ENCODE measurements around the gene GJC2. TPM values are rescaled to one million over a fixed set of nuclear protein-coding genes. Genes with fewer than 3 reads are reported as not detected.

The GJC2 gene
- total and polyA plus RNA-seq, 4 donors, result 10.4 to 20.3 (median 18.1) TPM

DNA sequence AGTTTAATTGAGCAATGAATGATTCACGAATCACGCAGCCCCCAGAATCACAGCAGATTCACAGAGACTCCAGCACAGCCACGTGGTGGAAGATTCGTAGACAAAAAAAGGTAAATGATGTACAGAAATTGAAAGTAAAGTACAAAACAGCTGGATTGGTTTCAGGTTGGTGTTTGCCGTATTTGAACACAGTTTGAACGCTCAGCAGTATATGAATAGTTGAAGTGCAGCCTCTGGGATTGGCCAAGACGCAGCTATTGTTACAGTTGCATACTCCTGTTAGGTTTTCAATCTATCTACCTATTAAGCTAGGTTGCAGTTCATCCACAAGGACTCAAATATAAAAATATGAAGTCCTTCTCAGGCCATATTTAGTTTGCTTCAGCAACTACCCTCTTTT lies 37.6 kb upstream of the GJC2 start:
- Histone ChIP-seq H3K36me3 (ENCODE audit: control insufficient read depth, insufficient read depth, low read length) (peaks cover 9% of the 10 kb centered on the region), H3K4me1 (ENCODE audit: control insufficient read depth, insufficient read depth, low read length) (peaks cover 27% of the 10 kb centered on the region), H3K27me3 (ENCODE audit: control insufficient read depth, insufficient read depth, low read length) (no peaks in the 10 kb centered on the region), H3K4me3 (ENCODE audit: low read depth, low read length) (no peak overlapping the region), H3K27ac (ENCODE audit: low read depth, low read length) (no peak overlapping the region), H3K9me3 (ENCODE audit: control insufficient read depth, insufficient read depth, low read length) (no peaks in the 10 kb centered on the region)
- no peak for DNase-seq (ENCODE audit: low read depth in 4 of 6, low spot score in 6 of 6)
- WGBS (ENCODE audit: insufficient coverage), result 100% methylated on average over 2 of the region's 7 CpGs

- H3K27ac ChIP-seq (ENCODE audit: low read depth, low read length), result no peak overlapping the region
- peaks cover 24% of the 10 kb centered on the region for H3K4me1 ChIP-seq (ENCODE audit: control insufficient read depth, insufficient read depth, low read length)
- no CpG with 5 or more reads among the region's 1 CpG for WGBS (ENCODE audit: insufficient coverage)
- H3K27me3 ChIP-seq (ENCODE audit: control insufficient read depth, insufficient read depth, low read length), result no peaks in the 10 kb centered on the region
- no peaks in the 10 kb centered on the region for H3K9me3 ChIP-seq (ENCODE audit: control insufficient read depth, insufficient read depth, low read length)
- peaks cover 5% of the 10 kb centered on the region for H3K36me3 ChIP-seq (ENCODE audit: control insufficient read depth, insufficient read depth, low read length)
- no peak overlapping the region for H3K4me3 ChIP-seq (ENCODE audit: low read depth, low read length)
- DNase-seq (ENCODE audit: low read depth in 4 of 6, low spot score in 6 of 6), result no peak
Observed at GRCh38 chr1:228112617-228113016, 37.1 kb upstream of the GJC2 start.

DNA sequence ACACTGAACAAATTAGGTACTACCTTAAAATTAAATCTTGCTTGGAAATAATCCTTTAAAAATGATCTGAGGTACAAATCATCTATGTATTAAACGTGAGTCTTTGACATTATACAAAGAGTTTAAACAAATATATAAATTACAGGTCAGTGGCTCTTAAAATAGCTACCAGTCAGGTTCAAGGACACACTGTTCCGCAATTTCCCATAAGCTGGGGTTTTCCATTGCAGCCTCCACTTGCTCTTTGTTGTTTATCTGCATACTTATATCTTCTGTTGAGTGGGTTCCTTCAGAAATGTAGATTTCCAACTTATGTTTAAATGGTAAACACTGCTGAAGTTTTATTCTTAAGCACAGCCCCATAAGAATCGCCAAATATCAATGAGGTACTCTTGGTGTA lies 34.9 kb upstream of the GJC2 start:
- no peaks in the 10 kb centered on the region for H3K9me3 ChIP-seq (ENCODE audit: control insufficient read depth, insufficient read depth, low read length)
- H3K36me3 ChIP-seq (ENCODE audit: control insufficient read depth, insufficient read depth, low read length), result no peaks in the 10 kb centered on the region
- no peaks in the 10 kb centered on the region for H3K27me3 ChIP-seq (ENCODE audit: control insufficient read depth, insufficient read depth, low read length)
- H3K27ac ChIP-seq (ENCODE audit: low read depth, low read length), result no peak overlapping the region
- H3K4me1 ChIP-seq (ENCODE audit: control insufficient read depth, insufficient read depth, low read length), result peaks cover 5% of the 10 kb centered on the region
- no CpG with 5 or more reads among the region's 3 CpGs for WGBS (ENCODE audit: insufficient coverage)
- no peak for DNase-seq (ENCODE audit: low read depth in 4 of 6, low spot score in 6 of 6)
- no peak overlapping the region for H3K4me3 ChIP-seq (ENCODE audit: low read depth, low read length)

GRCh38 chr1:228117335-228117734 lies 32.4 kb upstream of the GJC2 start:
- no peaks in the 10 kb centered on the region for H3K36me3 ChIP-seq (ENCODE audit: control insufficient read depth, insufficient read depth, low read length)
- no peak overlapping the region for H3K27ac ChIP-seq (ENCODE audit: low read depth, low read length)
- H3K27me3 ChIP-seq (ENCODE audit: control insufficient read depth, insufficient read depth, low read length), result no peaks in the 10 kb centered on the region
- no peak overlapping the region for H3K4me3 ChIP-seq (ENCODE audit: low read depth, low read length)
- DNase-seq (ENCODE audit: low read depth in 4 of 6, low spot score in 6 of 6), result no peak
- no peaks in the 10 kb centered on the region for H3K4me1 ChIP-seq (ENCODE audit: control insufficient read depth, insufficient read depth, low read length)
- WGBS (ENCODE audit: insufficient coverage), result no CpG with 5 or more reads among the region's 4 CpGs
- no peaks in the 10 kb centered on the region for H3K9me3 ChIP-seq (ENCODE audit: control insufficient read depth, insufficient read depth, low read length)

DNA sequence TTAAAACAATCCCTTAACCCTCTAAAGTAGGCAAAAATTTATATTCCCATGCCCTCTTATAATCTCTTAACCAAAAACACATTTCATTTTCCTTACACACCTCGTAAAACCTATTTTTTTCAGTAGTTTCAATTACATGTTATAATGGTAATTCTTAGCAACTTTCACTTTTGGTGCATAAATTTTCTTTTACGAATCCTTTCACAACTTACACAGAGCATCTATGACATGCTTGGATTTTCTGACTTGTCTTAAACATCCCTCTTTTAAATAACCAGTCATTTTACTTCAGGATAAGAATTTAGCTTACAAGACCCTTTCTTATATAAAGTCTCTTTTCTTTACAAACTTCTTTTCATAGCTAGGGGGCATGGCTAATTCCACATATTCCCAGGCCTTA lies 31.7 kb upstream of the GJC2 start:
- Histone ChIP-seq H3K27me3 (ENCODE audit: control insufficient read depth, insufficient read depth, low read length) (no peaks in the 10 kb centered on the region), H3K36me3 (ENCODE audit: control insufficient read depth, insufficient read depth, low read length) (no peaks in the 10 kb centered on the region), H3K4me3 (ENCODE audit: low read depth, low read length) (no peak overlapping the region), H3K27ac (ENCODE audit: low read depth, low read length) (no peak overlapping the region), H3K4me1 (ENCODE audit: control insufficient read depth, insufficient read depth, low read length) (no peaks in the 10 kb centered on the region), H3K9me3 (ENCODE audit: control insufficient read depth, insufficient read depth, low read length) (no peaks in the 10 kb centered on the region)
- no CpG with 5 or more reads among the region's 2 CpGs for WGBS (ENCODE audit: insufficient coverage)
- DNase-seq (ENCODE audit: low read depth in 4 of 6, low spot score in 6 of 6), result no peak

DNA sequence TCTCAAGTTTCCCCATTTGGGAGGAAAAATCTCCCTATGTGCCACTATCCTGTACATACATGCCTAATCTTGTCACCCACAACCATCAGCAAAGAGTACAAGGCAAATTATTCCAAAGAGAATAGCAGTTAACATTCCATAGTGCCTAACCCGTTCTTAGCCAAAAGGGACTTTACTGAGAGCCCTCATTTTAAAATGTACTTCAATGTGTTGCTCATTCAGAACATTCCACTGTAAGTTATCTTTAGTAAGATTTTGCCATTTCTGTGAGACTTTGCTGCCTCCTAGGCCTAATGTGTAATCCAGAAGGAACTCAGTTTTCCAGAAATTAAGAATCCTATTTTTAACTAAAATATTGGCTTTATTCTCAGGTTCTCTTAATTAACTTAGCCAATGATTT lies 29.4 kb upstream of the GJC2 start:
- Histone ChIP-seq H3K9me3 (ENCODE audit: control insufficient read depth, insufficient read depth, low read length) (no peaks in the 10 kb centered on the region), H3K36me3 (ENCODE audit: control insufficient read depth, insufficient read depth, low read length) (no peaks in the 10 kb centered on the region), H3K4me1 (ENCODE audit: control insufficient read depth, insufficient read depth, low read length) (no peaks in the 10 kb centered on the region), H3K27me3 (ENCODE audit: control insufficient read depth, insufficient read depth, low read length) (no peaks in the 10 kb centered on the region), H3K27ac (ENCODE audit: low read depth, low read length) (no peak overlapping the region), H3K4me3 (ENCODE audit: low read depth, low read length) (no peak overlapping the region)
- DNase-seq (ENCODE audit: low read depth in 4 of 6, low spot score in 6 of 6), result no peak
- WGBS (ENCODE audit: insufficient coverage), result no CpG with 5 or more reads among the region's 1 CpG

DNA sequence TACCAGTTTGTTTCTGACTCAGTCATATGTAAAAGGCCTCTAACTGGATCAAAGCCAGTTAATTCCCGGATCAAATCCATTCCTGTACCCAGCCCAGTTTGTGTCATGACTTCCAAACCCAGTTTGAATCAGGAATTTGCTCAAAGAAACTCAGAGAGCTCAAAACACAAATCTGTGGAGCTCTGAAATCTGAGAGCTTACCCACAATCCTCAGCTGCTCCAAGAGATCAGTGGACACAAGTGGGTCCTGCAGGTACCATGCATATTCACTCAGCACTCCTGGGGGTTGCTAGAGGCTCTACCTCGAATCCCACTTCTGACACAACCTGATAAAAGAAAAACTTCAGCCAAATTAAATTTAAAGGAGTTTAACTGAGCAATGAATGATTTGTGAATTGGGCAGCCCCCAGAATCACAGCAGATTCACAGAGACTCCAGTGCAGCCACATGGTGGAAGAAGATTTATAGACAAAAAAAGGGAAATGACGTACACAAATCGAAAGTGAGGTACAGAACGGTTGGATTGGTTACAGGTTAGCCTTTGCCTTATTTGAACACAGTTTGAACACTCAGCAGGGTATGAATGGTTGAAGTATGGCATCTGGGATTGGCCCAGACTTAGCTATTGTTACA lies 28.8 kb upstream of the GJC2 start:
- no peak overlapping the region for H3K4me3 ChIP-seq (ENCODE audit: low read depth, low read length)
- H3K27me3 ChIP-seq (ENCODE audit: control insufficient read depth, insufficient read depth, low read length), result no peaks in the 10 kb centered on the region
- no peaks in the 10 kb centered on the region for H3K4me1 ChIP-seq (ENCODE audit: control insufficient read depth, insufficient read depth, low read length)
- no peaks in the 10 kb centered on the region for H3K36me3 ChIP-seq (ENCODE audit: control insufficient read depth, insufficient read depth, low read length)
- no peaks in the 10 kb centered on the region for H3K9me3 ChIP-seq (ENCODE audit: control insufficient read depth, insufficient read depth, low read length)
- DNase-seq (ENCODE audit: low read depth in 4 of 6, low spot score in 6 of 6), result no peak
- 73% methylated on average over 4 of the region's 5 CpGs for WGBS (ENCODE audit: insufficient coverage)
- H3K27ac ChIP-seq (ENCODE audit: low read depth, low read length), result no peak overlapping the region

- H3K27me3 ChIP-seq (ENCODE audit: control insufficient read depth, insufficient read depth, low read length), result no peaks in the 10 kb centered on the region
- H3K36me3 ChIP-seq (ENCODE audit: control insufficient read depth, insufficient read depth, low read length), result no peaks in the 10 kb centered on the region
- no peaks in the 10 kb centered on the region for H3K4me1 ChIP-seq (ENCODE audit: control insufficient read depth, insufficient read depth, low read length)
- no peak for DNase-seq (ENCODE audit: low read depth in 4 of 6, low spot score in 6 of 6)
- WGBS (ENCODE audit: insufficient coverage), result no CpG with 5 or more reads among the region's 1 CpG
- no peaks in the 10 kb centered on the region for H3K9me3 ChIP-seq (ENCODE audit: control insufficient read depth, insufficient read depth, low read length)
- H3K27ac ChIP-seq (ENCODE audit: low read depth, low read length), result no peak overlapping the region
- no peak overlapping the region for H3K4me3 ChIP-seq (ENCODE audit: low read depth, low read length)
Observed at GRCh38 chr1:228122921-228123441, 26.7 kb upstream of the GJC2 start.

GRCh38 chr1:228123505-228123904 lies 26.2 kb upstream of the GJC2 start:
- Histone ChIP-seq H3K27me3 (ENCODE audit: control insufficient read depth, insufficient read depth, low read length) (no peaks in the 10 kb centered on the region), H3K4me3 (ENCODE audit: low read depth, low read length) (no peak overlapping the region), H3K4me1 (ENCODE audit: control insufficient read depth, insufficient read depth, low read length) (no peaks in the 10 kb centered on the region), H3K27ac (ENCODE audit: low read depth, low read length) (no peak overlapping the region), H3K36me3 (ENCODE audit: control insufficient read depth, insufficient read depth, low read length) (no peaks in the 10 kb centered on the region), H3K9me3 (ENCODE audit: control insufficient read depth, insufficient read depth, low read length) (no peaks in the 10 kb centered on the region)
- 60% methylated on average over 2 of the region's 2 CpGs for WGBS (ENCODE audit: insufficient coverage)
- DNase-seq (ENCODE audit: low read depth in 4 of 6, low spot score in 6 of 6), result no peak

DNA sequence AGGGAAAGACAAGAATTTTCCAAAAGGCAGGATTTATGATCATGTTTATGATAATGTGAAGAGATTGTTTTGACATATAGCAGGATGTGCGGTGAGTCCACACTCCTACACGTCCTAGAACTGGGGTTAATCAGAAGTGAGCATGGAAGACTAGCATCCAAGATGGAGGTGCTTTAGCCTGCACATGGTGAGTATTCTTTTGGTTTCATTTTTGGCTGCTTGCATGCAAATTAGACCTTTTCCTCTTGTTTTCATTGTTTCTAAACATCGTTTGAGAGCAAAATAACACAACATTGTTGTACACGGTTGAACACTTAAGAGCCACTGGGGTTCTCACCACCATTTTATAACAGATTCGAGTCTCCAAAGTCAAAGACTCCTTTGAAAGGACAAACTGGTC lies 24.5 kb upstream of the GJC2 start:
- H3K27me3 ChIP-seq (ENCODE audit: control insufficient read depth, insufficient read depth, low read length), result peaks cover under 1% of the 10 kb centered on the region
- no peak overlapping the region for H3K4me3 ChIP-seq (ENCODE audit: low read depth, low read length)
- H3K36me3 ChIP-seq (ENCODE audit: control insufficient read depth, insufficient read depth, low read length), result no peaks in the 10 kb centered on the region
- no peak overlapping the region for H3K27ac ChIP-seq (ENCODE audit: low read depth, low read length)
- 73% methylated on average over 4 of the region's 5 CpGs for WGBS (ENCODE audit: insufficient coverage)
- no peak for DNase-seq (ENCODE audit: low read depth in 4 of 6, low spot score in 6 of 6)
- no peaks in the 10 kb centered on the region for H3K9me3 ChIP-seq (ENCODE audit: control insufficient read depth, insufficient read depth, low read length)
- no peaks in the 10 kb centered on the region for H3K4me1 ChIP-seq (ENCODE audit: control insufficient read depth, insufficient read depth, low read length)
